ENCODE data around the gene SYN1. TPM values are rescaled to one million over a fixed set of nuclear protein-coding genes. Genes with fewer than 3 reads are reported as not detected.

Gene SYN1
- total RNA-seq, 1 donor from 2014 or later: 13.9 TPM

- intact Hi-C loops (cut with micrococcal nuclease): no loop called here
- no peak for TF ChIP-seq CTCF (IDR thresholded peaks at IDR 0.05; ENCODE audit: borderline replicate concordance)
- Histone ChIP-seq H3K9me3 (replicated peaks) (peaks cover 37% of the 10 kb centered on the region), H3K36me3 (no peaks in the 10 kb centered on the region), H3K27me3 (ENCODE audit: low read depth) (no peaks in the 10 kb centered on the region), H3K27ac (replicated peaks) (peak overlapping the region; percentile 61), H3K4me1 (no peaks in the 10 kb centered on the region), H3K4me3 (no peak overlapping the region)
- no peak for DNase-seq
Measured at GRCh38 chrX:47595716-47596251, 23.9 kb downstream of the SYN1 start.

GRCh38 chrX:47593522-47593921 is 26.1 kb downstream of the SYN1 start:
- no peak for DNase-seq
- Histone ChIP-seq H3K36me3 (no peaks in the 10 kb centered on the region), H3K27ac (replicated peaks) (no peak overlapping the region), H3K4me1 (no peaks in the 10 kb centered on the region), H3K27me3 (ENCODE audit: low read depth) (no peaks in the 10 kb centered on the region), H3K9me3 (replicated peaks) (peaks cover 19% of the 10 kb centered on the region), H3K4me3 (no peak overlapping the region)
- intact Hi-C loops (cut with micrococcal nuclease): no loop called here
- no peak for TF ChIP-seq CTCF (IDR thresholded peaks at IDR 0.05; ENCODE audit: borderline replicate concordance)

- H3K36me3 ChIP-seq: no peaks in the 10 kb centered on the region
- no peaks in the 10 kb centered on the region for H3K27me3 ChIP-seq (ENCODE audit: low read depth)
- DNase-seq: no peak
- H3K4me1 ChIP-seq: no peaks in the 10 kb centered on the region
- no peak overlapping the region for H3K27ac ChIP-seq (replicated peaks)
- H3K4me3 ChIP-seq: no peak overlapping the region
- no peaks in the 10 kb centered on the region for H3K9me3 ChIP-seq (replicated peaks)
- intact Hi-C loops (cut with micrococcal nuclease): no loop called here
- no peak for TF ChIP-seq CTCF (IDR thresholded peaks at IDR 0.05; ENCODE audit: borderline replicate concordance)
Measured at GRCh38 chrX:47590984-47591383, 28.7 kb downstream of the SYN1 start.

- H3K9me3 ChIP-seq (replicated peaks): no peaks in the 10 kb centered on the region
Measured at GRCh38 chrX:47587906-47588735, 31.5 kb downstream of the SYN1 start.

More at GRCh38 chrX:47587906-47588735, 31.5 kb downstream of the SYN1 start:
- no peaks in the 10 kb centered on the region for H3K36me3 ChIP-seq
- H3K4me3 ChIP-seq: no peak overlapping the region
- no peaks in the 10 kb centered on the region for H3K4me1 ChIP-seq
- H3K27me3 ChIP-seq (ENCODE audit: low read depth): no peaks in the 10 kb centered on the region
- DNase-seq: no peak
- no peak overlapping the region for H3K27ac ChIP-seq (replicated peaks)
- no peak for TF ChIP-seq CTCF (IDR thresholded peaks at IDR 0.05; ENCODE audit: borderline replicate concordance)
- intact Hi-C loops (cut with micrococcal nuclease): no loop called here
